NCI-H345 treated with DMSO at 0.1 percent for 48 hours (cell line): Measurements from ENCODE around the gene L2HGDH.

Experiments used
- DNase-seq: peaks from one replicate; lab custom pipeline; 2025; ENCODE audit not compliant: unreplicated experiment; lab: John Stamatoyannopoulos, UW

Gene L2HGDH

GRCh38 chr14:50299585-50299984 lies 12.4 kb downstream of the L2HGDH start:
- DNase-seq = no peak

- DNase-seq = no peak
Measured at GRCh38 chr14:50290306-50290705, 21.7 kb downstream of the L2HGDH start.

DNA sequence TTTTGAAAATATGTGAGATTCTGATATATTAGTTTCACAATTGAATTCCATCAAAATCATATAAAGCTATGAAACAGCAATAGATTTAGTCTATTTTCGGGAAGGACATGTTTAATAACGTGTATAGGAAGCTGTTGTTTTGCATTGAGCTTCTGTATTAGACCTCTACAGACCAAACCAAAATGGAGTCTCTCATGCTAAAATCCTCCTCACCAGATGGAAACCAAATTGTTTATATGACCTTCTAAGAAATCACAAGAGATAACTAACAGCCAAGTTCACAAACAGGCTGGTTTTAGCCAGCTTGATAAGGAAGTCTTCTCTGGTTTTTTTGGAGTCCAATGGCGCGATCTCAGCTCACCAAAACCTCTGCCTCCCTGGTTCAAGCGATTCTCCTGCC lies 23.9 kb downstream of the L2HGDH start:
- no peak for DNase-seq

DNA sequence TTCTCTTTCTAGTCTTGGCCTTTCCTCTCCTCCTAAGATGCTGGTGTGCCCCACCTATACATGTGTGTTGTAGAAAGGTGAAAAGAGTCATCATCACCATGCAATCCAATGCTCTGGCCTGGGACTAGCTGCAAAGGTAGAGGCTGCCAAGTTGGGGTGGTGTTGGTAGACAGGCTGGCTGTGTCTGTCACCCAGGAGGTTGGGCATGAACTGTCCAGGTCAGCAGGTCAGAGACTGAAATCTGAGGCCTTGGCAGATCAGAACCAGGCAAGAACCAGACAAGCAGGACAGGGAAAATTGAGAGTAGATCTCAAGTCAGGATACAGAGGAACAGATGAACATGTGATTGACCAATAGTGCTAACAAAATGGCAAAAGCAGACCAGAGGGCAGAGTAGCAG lies 26.2 kb downstream of the L2HGDH start:
- no peak for DNase-seq

GRCh38 chr14:50272498-50272897 lies 39.5 kb downstream of the L2HGDH start:
- DNase-seq = no peak

- no peak for DNase-seq
Measured at GRCh38 chr14:50270932-50271331, 41.1 kb downstream of the L2HGDH start.

DNA sequence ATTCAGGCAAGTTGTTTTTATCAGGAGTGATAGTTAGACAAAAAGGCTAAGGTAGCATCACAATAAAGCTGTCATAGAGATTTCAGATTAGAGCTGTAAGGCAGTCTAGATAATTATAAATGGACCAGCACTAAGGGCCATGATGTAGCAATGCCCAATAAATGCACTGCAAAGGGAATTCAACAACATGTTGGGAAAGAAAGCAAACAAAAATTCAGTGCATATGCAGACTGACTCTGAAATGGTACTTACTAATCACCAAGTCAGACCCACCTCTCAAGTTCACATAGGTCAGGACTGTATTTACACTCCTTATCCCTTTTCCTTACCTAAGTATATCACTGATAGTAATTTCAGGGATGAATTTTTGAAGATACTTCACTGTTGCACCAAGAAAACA lies 47.0 kb downstream of the L2HGDH start:
- DNase-seq = no peak

- DNase-seq = no peak
Measured at GRCh38 chr14:50263321-50263720, 48.7 kb downstream of the L2HGDH start.

GRCh38 chr14:50262865-50263264 lies 49.2 kb downstream of the L2HGDH start:
- no peak for DNase-seq

DNA sequence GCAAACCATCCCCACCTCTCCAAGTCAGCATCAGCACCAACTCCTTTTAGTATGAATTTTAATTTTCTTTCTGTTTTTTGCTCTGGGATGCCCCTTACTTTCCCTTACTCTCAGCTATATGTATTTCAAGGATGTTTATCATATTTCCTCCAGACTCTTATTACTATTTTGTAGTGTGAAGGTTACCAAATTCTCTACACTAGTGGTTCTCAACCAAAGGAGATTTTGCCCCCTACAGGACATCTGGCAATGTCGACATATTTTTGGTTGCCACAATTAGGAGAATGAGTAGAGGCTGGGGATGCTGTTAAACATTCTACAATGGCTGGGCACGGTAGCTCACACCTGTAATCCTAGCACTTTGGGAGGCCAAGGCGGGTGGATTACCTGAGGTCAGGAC lies 51.5 kb downstream of the L2HGDH start:
- DNase-seq = no peak

DNA sequence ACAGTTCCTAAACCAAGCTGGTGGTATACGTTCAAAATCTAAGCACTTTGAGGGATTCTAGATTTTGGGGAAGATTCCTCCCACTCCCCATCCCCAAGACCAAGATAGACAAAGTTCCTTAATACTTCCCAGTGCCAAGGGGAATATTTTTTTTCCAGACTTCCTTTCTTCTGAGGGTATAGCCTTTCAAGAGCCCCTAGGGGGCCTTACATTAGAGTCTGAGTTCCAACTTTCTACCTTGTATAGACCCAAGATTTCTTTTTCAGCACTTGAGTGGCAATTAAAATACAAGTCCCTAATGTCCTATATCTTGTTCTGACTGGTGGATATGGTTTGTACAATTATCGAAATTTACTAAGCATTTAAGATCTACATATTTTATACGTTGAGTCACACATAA lies 52.0 kb downstream of the L2HGDH start:
- DNase-seq = no peak

- no peak for DNase-seq
Measured at GRCh38 chr14:50257732-50258131, 54.3 kb downstream of the L2HGDH start.

DNA sequence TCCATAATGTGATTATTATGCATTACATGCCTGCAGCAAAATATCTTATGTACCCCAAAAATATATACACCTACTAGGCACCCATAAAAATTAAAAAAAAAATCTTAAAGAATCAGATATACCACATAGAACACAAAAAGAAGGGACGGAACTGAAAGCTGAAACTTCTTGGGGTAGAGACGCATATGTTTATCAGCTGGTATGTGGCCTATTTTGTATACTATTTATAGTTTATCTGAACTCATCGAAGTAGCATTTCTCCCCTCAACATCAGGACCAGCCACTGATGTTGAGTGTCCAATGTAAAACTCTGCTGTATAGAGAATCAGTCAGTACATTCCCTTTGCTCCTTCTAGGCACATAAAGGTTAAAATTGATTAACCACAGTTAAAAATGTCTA lies 57.8 kb downstream of the L2HGDH start:
- DNase-seq = no peak

GRCh38 chr14:50249136-50249775 lies 62.8 kb downstream of the L2HGDH start:
- no peak for DNase-seq

DNA sequence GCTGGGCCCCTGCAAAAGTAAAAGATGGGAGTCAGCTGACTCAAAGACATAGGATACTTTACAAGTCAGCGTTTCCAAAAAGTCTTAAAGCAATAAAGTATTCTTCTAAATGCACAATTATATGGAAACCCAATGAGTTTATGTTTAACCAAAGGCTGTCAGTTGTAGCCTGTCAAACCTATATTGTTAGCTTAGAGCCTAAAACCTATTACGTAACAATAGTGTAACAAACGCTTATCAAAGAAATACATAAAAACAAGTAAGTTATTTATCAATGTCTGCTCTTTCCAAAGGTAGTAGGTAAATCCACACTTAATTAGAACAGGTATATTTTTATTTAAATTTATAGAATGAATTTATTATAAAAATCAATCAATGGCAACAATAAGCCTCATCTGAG lies 64.8 kb downstream of the L2HGDH start:
- no peak for DNase-seq

- DNase-seq = no peak
Measured at GRCh38 chr14:50242566-50243310, 69.3 kb downstream of the L2HGDH start.

GRCh38 chr14:50242096-50242495 lies 69.9 kb downstream of the L2HGDH start:
- no peak for DNase-seq

DNA sequence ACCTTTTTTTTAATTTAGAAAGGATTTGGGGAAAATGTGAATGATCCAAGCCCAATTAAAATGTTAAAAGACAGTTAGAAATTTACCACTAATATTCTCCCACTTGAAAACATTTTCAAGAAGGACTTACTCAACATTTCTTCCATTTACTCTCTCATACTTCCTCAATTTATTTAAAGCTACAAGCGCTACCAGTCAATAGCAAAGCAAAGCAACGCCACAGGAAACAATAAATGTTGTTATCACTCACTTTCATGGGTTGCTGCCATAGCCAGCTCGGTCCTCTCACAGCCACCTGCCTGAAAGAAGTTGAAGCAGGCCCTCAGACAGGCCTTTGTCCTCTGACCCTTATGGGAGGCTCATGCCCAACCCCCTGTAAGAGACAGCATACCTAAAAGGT lies 74.6 kb downstream of the L2HGDH start:
- DNase-seq = no peak

DNA sequence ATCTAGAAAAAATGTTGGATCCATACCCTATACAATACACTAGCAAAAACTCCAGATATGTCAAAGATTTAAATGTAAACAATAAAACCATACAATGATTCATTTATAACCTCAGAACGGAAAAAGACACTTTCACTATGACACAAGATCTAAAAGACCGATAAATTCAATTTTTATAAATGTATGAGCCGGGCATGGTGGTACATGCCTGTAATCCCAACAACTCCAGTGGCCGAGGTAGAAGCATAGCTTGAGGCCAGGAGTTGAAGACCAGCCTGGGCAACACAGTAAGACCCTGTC lies 78.1 kb downstream of the L2HGDH start:
- DNase-seq = no peak

- no peak for DNase-seq
Measured at GRCh38 chr14:50233166-50233950, 78.7 kb downstream of the L2HGDH start.

GRCh38 chr14:50232276-50232642 lies 79.8 kb downstream of the L2HGDH start:
- no peak for DNase-seq
